GM18873 (cell line): Measurements from ENCODE around the gene RGS7.
"Not testable (repeated sequence)": the region's sequence is repeated elsewhere in the genome, so short reads cannot be mapped to it uniquely, and the experiment has no call there.

Source experiments
- ATAC-seq: cut with Tn5 transposase; IDR thresholded peaks from one replicate; pipeline ENCODE4 v1.9.1; 2021; ENCODE audit warnings: mild to moderate bottlenecking, moderate library complexity, moderate number of reproducible peaks; ENCODE audit not compliant: unreplicated experiment, low FRiP score

RGS7 gene

DNA sequence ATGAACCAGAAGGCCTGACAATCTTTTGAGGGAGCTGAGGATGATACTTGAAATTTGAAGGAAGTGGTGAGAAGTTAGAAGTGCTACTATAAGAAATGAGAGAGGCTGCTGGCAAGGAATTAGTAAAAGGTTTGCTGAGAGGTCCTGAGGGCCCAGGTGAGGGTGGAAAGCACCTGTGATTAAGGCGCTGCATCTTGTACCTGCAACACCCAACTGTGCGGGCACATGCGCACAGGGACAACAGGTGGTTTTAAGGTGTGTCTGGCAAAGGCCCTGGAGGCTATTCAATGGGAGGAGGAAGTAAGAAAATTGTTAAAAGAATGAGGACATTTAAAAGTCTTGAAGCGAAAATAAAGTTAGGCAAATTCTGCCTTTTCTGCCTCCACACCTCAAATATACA, 349.3 kb downstream of the RGS7 start:
- no peak for ATAC-seq

DNA sequence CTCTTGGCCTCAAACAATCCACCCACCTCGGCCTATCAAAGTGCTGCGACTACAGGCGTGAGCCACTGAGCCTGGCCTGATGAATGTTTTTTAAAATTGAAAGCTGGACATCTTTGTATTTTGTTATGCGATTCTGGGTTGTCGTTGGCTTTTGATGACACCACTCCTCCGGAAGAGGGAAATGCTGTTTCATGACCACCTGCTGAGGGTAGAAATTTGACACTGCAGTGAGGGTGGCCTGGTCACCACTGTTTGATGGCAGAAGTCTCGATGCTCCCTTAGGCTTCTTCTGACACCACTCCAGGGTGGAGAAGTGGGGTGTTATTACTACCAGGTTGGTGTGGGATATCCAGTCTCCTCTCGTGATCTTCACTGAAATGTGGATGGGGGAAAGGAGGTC, 357.2 kb downstream of the RGS7 start:
- no peak for ATAC-seq

DNA sequence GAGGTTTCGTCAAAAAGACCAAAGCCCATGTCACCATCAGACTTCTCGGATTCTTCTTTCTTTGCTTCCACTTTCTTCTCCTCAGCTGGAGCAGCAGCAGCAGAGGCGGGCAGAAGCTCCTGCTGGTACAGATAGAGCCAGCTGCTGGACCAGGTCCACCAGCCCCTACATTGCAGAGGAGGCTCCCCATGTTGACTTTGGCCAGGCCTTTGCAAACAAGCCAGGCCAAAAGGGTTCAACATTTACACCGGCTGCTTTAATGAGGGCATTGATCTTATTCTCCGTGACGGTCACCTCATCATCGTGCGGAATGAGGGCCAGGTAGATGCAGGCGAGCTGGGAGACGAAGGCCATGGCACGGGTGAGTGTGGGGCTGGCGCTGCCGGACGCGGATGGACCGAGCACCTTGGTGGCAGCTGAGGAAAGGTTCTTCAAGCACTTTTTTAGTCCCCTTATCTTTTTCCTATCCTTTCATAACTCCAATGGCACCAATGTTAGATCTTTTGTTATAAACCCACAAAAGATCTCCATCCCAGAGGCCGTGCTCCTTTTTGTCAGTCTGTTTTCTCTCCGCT, 358.5 kb downstream of the RGS7 start:
- no peak for ATAC-seq

DNA sequence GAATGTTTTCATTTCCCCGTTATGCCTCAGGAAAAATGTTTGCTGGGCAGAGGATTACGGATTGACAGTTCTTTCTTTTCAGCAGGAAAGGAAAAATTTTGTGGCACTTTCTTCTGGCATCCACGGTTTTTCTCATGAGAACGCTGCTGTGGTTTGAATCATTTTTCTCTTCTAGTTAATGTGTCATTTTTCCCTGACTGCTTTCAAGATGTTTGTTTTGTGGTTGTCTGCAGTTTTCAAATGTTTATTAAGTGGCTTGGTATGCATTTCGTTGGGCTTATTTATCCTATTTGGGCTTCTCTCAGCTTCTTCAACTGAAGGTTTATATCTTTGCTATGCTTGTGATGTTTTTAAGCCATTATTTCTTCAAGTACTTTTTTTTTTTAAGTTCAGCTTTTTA, 359.0 kb downstream of the RGS7 start:
- ATAC-seq, result no peak

DNA sequence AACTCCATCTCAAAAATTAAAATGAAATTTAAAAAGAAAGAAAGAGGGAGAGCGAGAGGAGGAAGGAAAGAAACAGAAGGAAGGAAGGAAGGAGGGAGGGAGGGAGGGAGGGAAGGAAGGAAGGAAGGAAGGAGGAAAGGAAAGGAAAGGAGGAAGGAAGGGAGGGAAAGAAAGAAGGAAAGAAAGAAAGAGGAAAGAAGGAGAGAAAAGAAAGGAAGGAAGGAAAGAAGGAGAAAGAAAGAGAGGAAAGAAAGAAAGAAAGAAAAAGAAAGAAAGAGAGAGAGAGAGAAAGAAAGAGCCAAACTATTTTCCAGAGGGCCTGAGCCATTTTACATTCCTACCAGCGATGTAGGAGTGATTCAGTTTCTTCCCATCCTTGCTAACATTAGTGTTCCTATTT, 364.0 kb downstream of the RGS7 start:
- no peak for ATAC-seq

DNA sequence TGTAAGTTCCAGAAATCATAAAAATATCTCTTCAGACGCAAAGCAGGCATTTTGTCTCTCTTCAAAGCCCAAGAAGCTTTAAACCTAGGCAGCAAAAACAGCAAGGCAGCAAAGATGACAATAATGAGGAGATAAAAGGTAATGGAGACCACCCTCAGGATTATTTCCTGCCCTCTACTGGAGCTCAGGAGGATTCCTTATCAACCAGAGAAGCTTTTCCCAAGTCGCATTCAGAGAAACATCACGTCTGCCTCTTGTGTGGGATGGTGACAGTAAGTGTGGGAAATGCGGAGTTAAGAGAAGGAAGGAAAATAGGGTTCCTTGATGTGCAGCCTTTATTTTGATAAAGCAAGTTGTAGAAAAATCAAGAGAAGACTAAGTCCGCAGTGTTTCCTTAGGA, 365.8 kb downstream of the RGS7 start:
- ATAC-seq, result no peak

DNA sequence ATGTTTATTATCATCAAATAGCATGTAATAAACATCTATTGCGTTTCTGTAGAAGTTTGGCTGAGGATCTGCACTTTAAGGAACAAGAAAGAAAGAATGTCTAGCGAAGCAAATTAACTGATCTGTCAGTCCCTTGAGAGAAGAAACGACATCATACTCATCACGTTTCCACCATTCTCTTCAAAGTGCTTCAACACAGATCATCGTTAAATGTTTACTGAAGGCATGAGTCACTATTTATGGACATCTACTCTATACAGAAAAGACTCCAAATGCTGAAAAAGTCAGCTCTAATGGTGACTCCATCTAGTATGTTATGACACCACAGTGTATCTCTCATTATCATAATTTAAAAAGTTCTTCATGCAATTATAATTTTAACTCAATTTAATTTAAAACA, 369.1 kb downstream of the RGS7 start:
- no peak for ATAC-seq

DNA sequence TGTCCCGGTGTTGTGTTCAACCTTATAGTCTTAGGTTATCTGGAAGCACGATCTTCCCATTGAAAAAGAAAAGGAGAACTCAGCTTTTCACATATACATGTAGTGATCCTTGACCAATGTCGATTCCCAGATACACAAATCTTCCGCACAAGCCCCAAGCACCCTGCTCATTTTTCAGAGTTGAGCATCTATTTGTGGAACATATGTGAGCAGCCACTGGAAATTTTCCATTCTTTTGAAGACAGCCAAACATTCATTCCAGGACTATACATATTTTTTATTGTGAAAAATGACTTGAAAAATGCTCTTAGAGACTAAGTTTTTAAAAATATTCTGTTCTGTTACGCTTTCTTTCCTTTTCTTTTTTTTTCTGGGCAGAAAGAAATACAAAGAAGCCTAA, 371.9 kb downstream of the RGS7 start:
- no peak for ATAC-seq

DNA sequence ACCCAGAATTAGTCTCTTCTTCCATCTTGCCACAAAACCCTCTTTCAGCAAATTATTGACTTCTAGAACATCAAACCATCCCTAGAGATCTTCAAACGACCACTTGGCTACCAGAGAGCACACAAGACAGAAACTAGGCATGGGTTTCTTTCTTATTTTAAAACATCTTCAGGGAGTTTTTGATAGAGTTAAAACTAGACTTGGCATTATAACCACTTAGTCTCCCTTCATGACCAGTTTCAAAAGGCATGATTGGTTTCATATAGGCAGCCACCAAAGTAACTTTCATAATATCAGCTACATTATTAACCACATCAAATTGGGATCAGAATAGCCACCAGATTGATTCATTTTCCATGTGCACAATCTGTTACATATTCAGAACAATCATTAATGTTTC, 376.7 kb downstream of the RGS7 start:
- no peak for ATAC-seq

DNA sequence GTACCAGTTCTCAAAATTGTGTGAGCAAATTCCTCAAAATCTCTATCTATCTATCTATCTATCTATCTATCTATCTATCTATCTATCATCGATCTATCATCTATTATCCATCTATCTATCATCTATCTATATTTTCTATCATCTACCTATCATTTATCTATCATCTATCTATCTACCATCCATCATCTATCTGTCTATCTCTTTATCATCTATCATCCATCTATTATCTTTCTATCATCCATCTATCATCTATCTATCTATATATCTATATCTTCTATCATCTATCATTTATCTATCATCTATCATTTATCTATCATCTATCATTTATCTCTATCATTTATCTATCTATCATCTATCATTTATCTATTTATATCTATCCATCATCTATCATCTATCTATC, 380.3 kb downstream of the RGS7 start:
- no peak for ATAC-seq

DNA sequence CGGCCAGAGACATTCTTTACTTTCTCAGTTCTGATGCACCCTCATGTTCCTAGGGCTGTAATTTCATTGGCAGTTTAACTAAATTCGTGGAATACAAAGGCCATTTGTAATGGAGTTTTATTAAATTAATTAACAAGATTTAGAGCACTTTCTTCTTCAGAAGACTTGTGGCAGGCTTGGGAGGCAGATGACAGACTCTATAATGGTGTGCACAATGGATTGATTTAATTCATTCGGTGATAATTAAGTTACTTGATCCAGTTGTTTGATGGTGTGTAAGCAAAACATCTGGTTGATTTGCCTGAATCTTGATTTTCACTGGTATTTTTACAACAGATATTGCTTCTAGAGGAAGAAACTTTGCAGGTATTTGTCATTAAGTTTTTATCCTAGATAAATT, 383.1 kb downstream of the RGS7 start:
- no peak for ATAC-seq

DNA sequence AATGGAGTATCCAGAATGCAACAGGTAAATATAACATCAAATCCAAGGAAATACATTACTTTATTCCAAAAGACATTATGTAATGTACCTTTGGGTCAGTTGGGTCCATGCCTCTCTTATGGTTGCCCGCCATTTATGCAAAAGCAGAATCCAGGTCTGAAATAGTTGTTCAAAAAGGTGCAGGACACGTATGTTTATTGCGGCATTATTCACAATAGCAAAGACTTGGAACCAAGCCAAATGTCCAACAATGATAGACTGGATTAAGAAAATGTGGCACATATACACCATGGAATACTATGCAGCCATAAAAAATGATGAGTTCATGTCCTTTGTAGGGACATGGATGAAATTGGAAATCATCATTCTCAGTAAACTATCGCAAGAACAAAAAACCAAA, 384.9 kb downstream of the RGS7 start:
- ATAC-seq, result not testable (repeated sequence)

DNA sequence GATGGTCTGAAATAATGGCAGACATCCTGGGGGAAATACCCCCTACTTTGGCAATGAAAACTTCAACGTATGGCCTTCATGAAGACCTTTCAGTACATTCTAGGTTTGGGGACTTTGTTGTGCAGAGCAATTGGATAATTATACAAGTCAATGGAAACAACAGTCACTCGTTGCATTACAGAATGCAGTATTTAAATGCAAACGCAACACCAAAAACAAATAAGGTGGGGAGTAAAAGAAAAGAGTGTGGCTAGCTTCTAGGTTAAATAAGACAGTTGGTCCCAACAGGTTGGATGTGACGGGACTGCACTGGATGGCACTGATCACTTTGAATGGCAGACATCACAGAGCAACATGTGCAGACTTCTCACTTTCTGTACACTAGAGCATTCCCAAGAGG, 386.8 kb downstream of the RGS7 start:
- no peak for ATAC-seq

DNA sequence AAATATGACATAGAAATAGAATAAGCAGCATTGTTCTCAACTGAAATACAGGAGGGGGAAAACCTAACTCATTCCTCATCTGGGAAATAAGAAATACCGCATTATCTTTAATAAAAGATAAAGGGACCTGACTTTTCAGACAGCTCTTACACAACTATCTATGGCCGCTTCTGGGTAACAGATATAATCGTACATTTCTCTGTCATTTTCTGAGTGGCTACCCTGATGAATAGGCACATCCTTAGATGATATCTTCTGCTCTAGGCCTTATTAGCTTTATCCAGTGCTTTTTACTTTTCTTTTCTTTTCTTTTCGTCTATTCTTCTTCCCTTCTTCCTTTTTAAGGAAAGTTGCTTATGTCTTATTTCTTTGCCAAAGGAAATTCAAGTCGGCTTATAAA, 388.1 kb downstream of the RGS7 start:
- ATAC-seq, result no peak

DNA sequence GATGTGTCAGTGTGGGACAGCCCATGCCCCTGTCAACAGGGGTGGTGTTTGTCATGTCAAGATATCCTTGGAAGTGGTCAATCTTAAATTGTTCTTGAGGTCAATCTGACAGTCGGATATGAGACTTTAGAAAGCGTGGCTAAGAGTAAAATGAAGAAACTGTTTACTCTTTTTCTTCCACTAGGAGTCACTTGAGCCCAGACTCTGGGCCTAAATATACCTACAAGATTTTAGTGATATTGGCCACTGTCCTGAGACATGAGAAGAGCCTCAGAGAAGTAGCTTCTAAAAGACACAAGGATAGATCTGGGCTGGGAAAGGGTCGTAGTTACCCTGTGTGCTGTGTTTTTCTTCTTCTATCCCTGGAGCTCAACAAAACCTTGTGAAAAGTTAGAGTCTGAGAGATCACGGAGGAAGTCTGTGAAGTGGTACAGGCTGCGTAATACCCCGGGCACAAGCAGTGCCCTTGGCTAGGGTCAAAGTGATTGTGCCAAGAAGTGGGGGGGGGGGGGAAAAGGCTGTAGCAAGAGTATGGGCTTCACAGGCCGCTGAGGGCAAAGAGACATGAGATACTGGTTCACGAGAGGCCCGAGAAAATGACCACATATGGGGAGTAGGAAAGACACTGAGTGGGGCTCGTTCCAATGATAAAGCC, 389.8 kb downstream of the RGS7 start:
- no peak for ATAC-seq

DNA sequence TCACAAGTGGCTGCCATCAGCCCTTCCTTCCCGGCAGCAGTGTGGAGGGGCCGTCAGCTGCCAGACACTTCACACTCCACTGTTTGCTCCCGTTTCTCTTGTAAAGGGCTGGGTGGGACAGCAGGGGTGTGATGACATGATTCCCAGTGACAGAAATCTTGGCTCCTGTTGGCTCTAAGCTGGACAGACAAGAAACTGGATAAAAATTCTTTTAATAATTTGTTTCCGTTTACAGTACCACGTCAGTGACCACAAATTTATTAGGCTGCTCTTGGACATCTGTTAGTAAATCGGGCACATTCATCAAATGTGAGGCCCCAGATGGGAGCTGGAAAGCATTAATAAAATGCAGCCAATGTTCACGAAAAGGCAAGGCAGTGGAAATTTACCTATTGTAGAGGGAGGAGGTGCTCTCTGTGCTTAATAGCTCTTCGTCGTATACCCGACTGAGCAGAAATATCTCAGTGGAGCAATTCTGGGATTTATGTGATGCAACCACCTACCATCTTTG, 391.4 kb downstream of the RGS7 start:
- no peak for ATAC-seq

DNA sequence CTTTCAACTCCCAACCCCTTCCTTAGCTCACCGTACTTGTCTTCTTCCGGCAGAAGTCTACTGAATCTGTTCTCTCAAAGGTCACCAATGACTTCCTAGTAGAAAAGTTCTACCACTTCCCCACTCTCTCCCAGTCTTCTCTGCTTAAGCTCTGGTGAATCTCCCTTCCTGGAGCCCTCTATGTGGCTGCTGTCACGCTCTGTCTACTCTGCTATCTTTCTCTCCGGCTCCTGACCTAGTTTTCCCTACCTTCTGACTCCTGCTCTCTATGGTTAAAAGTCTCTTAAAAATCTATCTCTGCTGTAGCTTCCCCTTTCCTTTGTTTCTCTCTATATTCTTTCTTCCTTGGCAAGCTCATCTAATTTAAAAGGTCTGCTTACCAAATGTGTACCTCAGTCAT, 394.9 kb downstream of the RGS7 start:
- ATAC-seq, result no peak

DNA sequence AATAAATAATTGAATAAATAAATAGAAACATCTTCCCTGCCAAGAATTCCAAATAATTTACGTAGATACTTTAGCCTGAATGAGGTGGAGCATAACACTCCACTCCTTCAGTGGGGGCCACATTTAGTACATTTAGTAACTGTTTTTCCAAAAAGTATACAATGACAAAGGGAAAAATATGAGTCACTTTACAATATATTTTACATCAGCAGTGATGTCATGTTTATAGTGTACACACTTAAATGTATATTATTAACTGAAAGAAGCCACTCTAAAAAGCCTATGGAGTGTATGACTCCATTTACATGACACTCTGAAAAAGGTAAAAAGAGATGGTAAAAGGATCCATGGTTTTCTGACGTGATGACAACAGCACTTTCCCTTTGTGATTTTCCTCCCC, 400.6 kb downstream of the RGS7 start:
- ATAC-seq, result no peak

DNA sequence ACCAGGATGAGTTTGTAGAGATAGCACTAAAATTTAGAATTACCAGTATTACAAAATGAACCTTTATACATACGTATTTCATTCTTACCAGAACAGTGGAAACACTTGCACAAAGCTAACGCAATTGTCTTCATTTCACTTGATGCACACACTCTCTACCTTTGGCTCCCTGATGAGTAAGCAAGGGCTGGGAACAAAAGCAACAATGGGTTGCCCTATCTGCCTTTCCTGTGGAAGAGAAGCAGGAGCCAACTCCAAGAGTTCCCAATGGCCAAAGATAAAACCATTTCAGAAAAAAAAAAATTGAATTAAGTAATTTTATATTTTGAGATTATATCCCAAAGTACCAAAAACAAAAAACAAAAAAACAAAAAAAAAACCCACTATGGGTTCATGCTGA, 401.0 kb downstream of the RGS7 start:
- ATAC-seq, result no peak

DNA sequence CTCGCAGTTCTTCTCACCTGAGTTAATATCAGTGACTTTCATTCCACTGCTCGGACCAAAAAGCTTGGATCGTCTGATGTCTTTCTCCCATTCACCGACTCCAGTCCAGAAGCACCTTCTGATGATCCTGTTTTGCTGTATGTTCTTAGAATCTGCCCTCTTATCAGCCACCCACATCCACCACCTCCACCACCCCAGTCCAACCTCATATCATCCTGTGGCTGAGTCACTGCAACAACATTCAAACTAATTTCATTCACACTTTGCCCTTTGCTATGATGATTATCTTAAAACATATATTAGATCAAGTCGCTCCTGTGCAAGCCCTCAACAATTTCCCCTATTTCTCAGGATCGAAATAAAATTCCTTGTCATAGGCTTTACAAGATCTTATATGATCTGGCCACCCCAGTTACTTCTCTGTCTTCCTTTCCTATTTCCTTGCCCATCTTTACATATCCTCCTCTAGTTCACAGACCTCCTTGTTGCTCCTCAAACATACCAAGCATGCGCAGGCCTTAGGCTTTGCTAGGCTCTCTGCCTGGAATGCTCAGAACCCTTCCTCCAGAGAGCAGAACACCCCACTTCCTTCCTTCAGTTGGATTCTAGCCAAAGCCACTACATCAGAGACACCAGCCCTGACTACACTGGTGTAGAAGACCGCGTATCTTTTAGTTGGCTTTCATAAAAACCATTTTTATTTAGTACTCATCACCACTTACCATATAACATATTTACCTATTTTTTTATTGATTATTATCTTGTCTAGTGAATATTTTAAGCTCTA, 409.4 kb downstream of the RGS7 start:
- ATAC-seq, result no peak

DNA sequence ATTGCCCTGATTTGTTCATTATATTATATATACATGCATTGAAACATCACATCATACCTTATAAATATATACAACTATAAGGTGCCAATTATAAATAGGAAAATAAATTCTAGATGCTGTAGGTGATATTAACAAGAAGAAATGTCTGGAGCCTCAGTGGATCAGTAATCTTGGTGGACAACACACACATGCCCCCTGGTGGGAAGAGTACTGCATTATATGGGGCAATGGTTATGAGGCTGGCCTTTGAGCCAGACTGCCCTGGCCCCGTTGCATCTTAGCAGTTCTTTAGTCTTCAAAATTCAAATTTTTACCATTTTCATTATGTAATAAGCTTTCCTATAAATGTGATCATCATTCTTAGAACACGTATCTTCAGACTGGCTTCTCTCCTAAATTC, 410.1 kb downstream of the RGS7 start:
- no peak for ATAC-seq

DNA sequence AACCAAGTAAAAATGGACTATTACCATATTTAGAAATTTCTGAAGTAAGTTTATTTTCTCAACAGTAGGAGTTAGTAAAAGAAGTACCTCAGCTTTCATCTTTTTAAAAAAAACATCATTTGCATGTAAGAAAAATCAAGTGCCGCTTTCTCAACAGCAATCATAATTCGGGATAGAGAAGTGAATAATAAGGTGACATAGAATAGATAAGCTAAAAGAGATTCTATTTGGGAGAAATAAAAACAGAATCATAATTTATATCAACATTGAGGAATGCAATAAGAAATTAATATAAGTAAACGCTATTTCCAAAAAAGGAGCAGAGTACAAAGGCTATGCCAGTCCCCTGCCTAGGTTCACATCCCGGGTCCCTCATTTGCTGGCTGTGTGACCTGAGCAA, 414.1 kb downstream of the RGS7 start:
- ATAC-seq, result no peak
